Activated naive CD4-positive, alpha-beta T cell treated with anti-CD3 and anti-CD28 coated beads, Interleukin-2, amount 10 ng/mL, durations not matched to agents 5 hours and 36 hours (primary cell): Measurements from ENCODE around the gene FBXO30. TPM values are rescaled to one million over a fixed set of nuclear protein-coding genes. Genes with fewer than 3 reads are reported as not detected.

Experiments
- total RNA-seq, 2 experiments: library from RNA; stranded (reverse); gene quantifications; one replicate each; pipeline ENCODE4 v1.2.3, GENCODE V29; 2021

FBXO30 gene
- total RNA-seq, result 1 to 10 TPM; 4.5 to 4.6 TPM

GRCh38 chr6:145814501-145815308, at the start of gene FBXO30:
Gene FBXO30 (minus strand): TSS chr6:145814795. CDS start chr6:145806405, 8,390 bp downstream.

Other genes with a start within 250 kb of the FBXO30 start
- gene EPM2A, start 79.3 kb downstream of the FBXO30 start, total RNA-seq, result 1 to 10 TPM; 5.5 to 9.2 TPM
- gene SHPRH, start 149.6 kb upstream of the FBXO30 start, total RNA-seq, result 10 to 100 TPM; 18.1 to 20.1 TPM
- not detected for gene GRM1, start 214.3 kb upstream of the FBXO30 start, total RNA-seq